Measurements from ENCODE around the gene SRGAP3.
A peak's percentile ranks its signal among the peaks of the same experiment; 100 is the strongest.

The SRGAP3 gene

GRCh38 chr3:8945890-8946600, 303.4 kb downstream of the SRGAP3 start:
- Histone ChIP-seq H3K4me2 (no peak overlapping the region), H2AFZ (ENCODE audit: low read depth) (no peak overlapping the region), H3K9ac (no peak overlapping the region), H3K27me3 (ENCODE audit: insufficient read depth, low read depth) (no peaks in the 10 kb centered on the region), H3K4me1 (ENCODE audit: low read depth, poor library complexity, severe bottlenecking) (no peaks in the 10 kb centered on the region), H4K20me1 (ENCODE audit: insufficient read depth) (no peaks in the 10 kb centered on the region), H3K36me3 (ENCODE audit: insufficient read depth) (no peaks in the 10 kb centered on the region), H3K4me3 (IDR thresholded peaks at IDR 0.05; ENCODE audit: insufficient read depth, low read depth, low read length) (no peak overlapping the region), H3K79me2 (ENCODE audit: insufficient read depth, low read depth) (0 out of 2 replicates have a peak, but pooled peaks cover 7% of the 10 kb centered on the region), H3K27ac (no peak overlapping the region)
- TF ChIP-seq, protein P1, sequence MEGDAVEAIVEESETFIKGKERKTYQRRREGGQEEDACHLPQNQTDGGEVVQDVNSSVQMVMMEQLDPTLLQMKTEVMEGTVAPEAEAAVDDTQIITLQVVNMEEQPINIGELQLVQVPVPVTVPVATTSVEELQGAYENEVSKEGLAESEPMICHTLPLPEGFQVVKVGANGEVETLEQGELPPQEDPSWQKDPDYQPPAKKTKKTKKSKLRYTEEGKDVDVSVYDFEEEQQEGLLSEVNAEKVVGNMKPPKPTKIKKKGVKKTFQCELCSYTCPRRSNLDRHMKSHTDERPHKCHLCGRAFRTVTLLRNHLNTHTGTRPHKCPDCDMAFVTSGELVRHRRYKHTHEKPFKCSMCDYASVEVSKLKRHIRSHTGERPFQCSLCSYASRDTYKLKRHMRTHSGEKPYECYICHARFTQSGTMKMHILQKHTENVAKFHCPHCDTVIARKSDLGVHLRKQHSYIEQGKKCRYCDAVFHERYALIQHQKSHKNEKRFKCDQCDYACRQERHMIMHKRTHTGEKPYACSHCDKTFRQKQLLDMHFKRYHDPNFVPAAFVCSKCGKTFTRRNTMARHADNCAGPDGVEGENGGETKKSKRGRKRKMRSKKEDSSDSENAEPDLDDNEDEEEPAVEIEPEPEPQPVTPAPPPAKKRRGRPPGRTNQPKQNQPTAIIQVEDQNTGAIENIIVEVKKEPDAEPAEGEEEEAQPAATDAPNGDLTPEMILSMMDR (conservative IDR thresholded peaks at IDR 0.05; ENCODE audit: low read depth, low read length): no peak

- Histone ChIP-seq H3K79me2 (ENCODE audit: insufficient read depth, low read depth) (no peaks in the 10 kb centered on the region), H3K4me2 (no peak overlapping the region), H3K27ac (no peak overlapping the region), H3K4me3 (IDR thresholded peaks at IDR 0.05; ENCODE audit: insufficient read depth, low read depth, low read length) (no peak overlapping the region), H3K27me3 (ENCODE audit: insufficient read depth, low read depth) (no peaks in the 10 kb centered on the region), H3K9ac (no peak overlapping the region), H3K4me1 (ENCODE audit: low read depth, poor library complexity, severe bottlenecking) (no peaks in the 10 kb centered on the region), H2AFZ (ENCODE audit: low read depth) (no peak overlapping the region), H3K36me3 (ENCODE audit: insufficient read depth) (no peaks in the 10 kb centered on the region), H4K20me1 (ENCODE audit: insufficient read depth) (no peaks in the 10 kb centered on the region)
- TF ChIP-seq, protein P1 (conservative IDR thresholded peaks at IDR 0.05; ENCODE audit: low read depth, low read length): no peak
Observed at GRCh38 chr3:8942746-8943488, 306.5 kb downstream of the SRGAP3 start.

DNA sequence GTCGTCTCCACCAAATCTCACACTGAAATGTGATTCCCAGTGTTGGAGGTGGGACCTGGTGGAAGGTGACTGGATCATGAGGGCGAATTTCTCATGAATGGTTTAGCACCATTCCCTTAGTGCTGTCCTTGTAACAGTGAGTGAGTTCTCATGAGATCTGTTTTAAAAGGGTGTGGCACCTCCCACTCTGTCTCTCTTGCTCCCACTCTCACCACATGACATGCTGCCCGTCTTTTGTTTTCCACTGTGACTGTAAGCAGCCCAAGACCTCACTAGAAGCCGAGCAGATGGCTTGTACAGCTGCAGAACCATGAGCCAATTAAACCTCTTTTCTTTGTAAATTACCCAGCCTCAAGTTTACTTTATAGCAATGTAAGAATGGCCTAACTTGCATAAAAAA, 307.3 kb downstream of the SRGAP3 start:
- Histone ChIP-seq H3K36me3 (ENCODE audit: insufficient read depth) (no peaks in the 10 kb centered on the region), H3K4me2 (no peak overlapping the region), H3K4me1 (ENCODE audit: low read depth, poor library complexity, severe bottlenecking) (no peaks in the 10 kb centered on the region), H3K27me3 (ENCODE audit: insufficient read depth, low read depth) (no peaks in the 10 kb centered on the region), H2AFZ (ENCODE audit: low read depth) (no peak overlapping the region), H4K20me1 (ENCODE audit: insufficient read depth) (no peaks in the 10 kb centered on the region), H3K4me3 (IDR thresholded peaks at IDR 0.05; ENCODE audit: insufficient read depth, low read depth, low read length) (no peak overlapping the region), H3K27ac (no peak overlapping the region), H3K79me2 (ENCODE audit: insufficient read depth, low read depth) (no peaks in the 10 kb centered on the region), H3K9ac (no peak overlapping the region)
- TF ChIP-seq, protein P1 (conservative IDR thresholded peaks at IDR 0.05; ENCODE audit: low read depth, low read length): no peak

GRCh38 chr3:8938021-8938420, 311.4 kb downstream of the SRGAP3 start:
- Histone ChIP-seq H2AFZ (ENCODE audit: low read depth) (no peak overlapping the region), H3K27me3 (ENCODE audit: insufficient read depth, low read depth) (no peaks in the 10 kb centered on the region), H3K4me2 (no peak overlapping the region), H3K36me3 (ENCODE audit: insufficient read depth) (no peaks in the 10 kb centered on the region), H4K20me1 (ENCODE audit: insufficient read depth) (no peaks in the 10 kb centered on the region), H3K4me3 (IDR thresholded peaks at IDR 0.05; ENCODE audit: insufficient read depth, low read depth, low read length) (no peak overlapping the region), H3K4me1 (ENCODE audit: low read depth, poor library complexity, severe bottlenecking) (no peaks in the 10 kb centered on the region), H3K79me2 (ENCODE audit: insufficient read depth, low read depth) (no peaks in the 10 kb centered on the region), H3K27ac (no peak overlapping the region), H3K9ac (no peak overlapping the region)
- TF ChIP-seq, protein P1 (conservative IDR thresholded peaks at IDR 0.05; ENCODE audit: low read depth, low read length): peak; percentile 42

Measured in KMS-11 (cell line).